Measurements from ENCODE around the gene SOWAHC. TPM values are rescaled to one million over a fixed set of nuclear protein-coding genes. Genes with fewer than 3 reads are reported as not detected.

The SOWAHC gene
- 5.2 and 7.7 TPM in 2 replicates for total RNA-seq

GRCh38 chr2:109613922-109614714, at the start of gene SOWAHC, which contains the start of gene SEPTIN10:
Gene SOWAHC, plus strand, starts transcription at chr2:109614364. Its CDS starts 126 bp downstream, at chr2:109614490.
Gene SEPTIN10, minus strand, starts transcription at chr2:109613966. Its CDS starts 139 bp downstream, at chr2:109613827.

Other genes starting within 250 kb of the SOWAHC start
- 99.7 and 122 TPM in 2 replicates for gene SEPTIN10, start 398 bp upstream of the SOWAHC start, total RNA-seq
- gene RGPD5, start 179.9 kb downstream of the SOWAHC start, total RNA-seq = 9.1 and 41.0 TPM in 2 replicates

Data from bladder microvascular endothelial cell (primary cell).